ENCODE results near the gene RUNX2.
A peak's percentile ranks its signal among the peaks of the same experiment; 100 is the strongest.

The RUNX2 gene

DNA sequence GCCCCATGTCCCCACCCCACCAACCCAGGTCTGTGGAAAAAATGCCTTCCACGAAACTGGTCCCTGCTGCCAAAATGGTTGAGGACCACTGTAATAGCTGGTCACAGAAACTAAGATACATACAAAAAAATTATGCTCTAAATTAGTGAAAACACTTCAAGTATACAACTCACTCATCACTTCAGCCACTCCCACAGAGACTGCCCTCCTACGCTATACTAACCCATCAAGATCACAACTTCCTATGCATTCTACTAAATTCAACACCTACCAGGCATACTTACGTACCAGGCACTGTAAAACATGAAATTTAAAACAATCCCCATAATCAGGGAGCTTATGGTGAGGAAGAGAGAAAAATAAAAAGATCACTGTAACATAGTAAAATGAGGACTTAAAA, 22.9 kb downstream of the RUNX2 start:
- DNase-seq (ENCODE audit: low read depth in 2 of 2, low spot score in 1 of 2) = no peak

GRCh38 chr6:45351667-45352066, 23.5 kb downstream of the RUNX2 start:
- no peak for DNase-seq (ENCODE audit: low read depth in 2 of 2, low spot score in 1 of 2)

DNA sequence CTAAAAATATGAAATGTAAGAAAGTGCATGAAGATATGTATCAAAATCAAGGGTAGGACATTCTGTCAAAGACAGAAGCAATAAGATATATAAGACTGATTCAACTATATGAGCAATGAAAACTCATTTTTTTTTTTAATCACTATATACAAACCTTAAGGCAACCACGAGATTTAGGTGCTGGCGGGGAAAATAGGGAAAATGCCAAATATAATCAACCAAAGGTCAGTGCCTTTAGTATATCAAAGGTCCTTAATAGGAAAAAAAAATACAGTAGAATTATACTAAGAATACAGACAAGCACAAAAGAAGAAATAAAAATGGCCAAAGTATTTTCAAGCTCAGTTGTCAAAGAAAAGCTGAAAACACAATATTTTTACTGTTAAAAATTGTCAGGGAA, 25.5 kb downstream of the RUNX2 start:
- DNase-seq (ENCODE audit: low read depth in 2 of 2, low spot score in 1 of 2) = no peak

- no peak for DNase-seq (ENCODE audit: low read depth in 2 of 2, low spot score in 1 of 2)
These were observed 36.3 kb downstream of the RUNX2 start for GRCh38 chr6:45364466-45364865.

- no peak for DNase-seq (ENCODE audit: low read depth in 2 of 2, low spot score in 1 of 2)
These were observed 36.9 kb downstream of the RUNX2 start for GRCh38 chr6:45365036-45365435.

- no peak for DNase-seq (ENCODE audit: low read depth in 2 of 2, low spot score in 1 of 2)
These were observed 38.4 kb downstream of the RUNX2 start for GRCh38 chr6:45366534-45366933.

DNA sequence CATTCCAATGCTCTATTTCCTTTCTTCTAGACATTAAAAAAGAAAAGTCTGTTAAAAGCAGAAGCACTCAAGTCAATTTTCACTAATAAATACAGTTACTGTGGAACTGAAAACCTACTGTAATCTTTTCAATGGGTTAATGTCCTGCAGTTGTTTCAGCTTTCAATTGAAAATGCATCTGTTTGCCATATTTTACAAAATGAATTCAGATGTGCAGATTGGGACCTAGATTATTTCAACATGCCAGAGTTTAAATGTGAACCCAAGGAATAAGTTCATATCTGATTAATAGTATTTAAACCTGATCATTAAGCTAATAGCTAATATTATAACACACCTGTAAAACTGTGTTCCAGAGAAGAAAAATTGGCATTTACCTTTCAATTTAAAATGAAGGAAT, 39.9 kb downstream of the RUNX2 start:
- DNase-seq (ENCODE audit: low read depth in 2 of 2, low spot score in 1 of 2) = no peak

- DNase-seq (ENCODE audit: low read depth in 2 of 2, low spot score in 1 of 2) = no peak
These were observed 41.7 kb downstream of the RUNX2 start for GRCh38 chr6:45369870-45370269.

DNA sequence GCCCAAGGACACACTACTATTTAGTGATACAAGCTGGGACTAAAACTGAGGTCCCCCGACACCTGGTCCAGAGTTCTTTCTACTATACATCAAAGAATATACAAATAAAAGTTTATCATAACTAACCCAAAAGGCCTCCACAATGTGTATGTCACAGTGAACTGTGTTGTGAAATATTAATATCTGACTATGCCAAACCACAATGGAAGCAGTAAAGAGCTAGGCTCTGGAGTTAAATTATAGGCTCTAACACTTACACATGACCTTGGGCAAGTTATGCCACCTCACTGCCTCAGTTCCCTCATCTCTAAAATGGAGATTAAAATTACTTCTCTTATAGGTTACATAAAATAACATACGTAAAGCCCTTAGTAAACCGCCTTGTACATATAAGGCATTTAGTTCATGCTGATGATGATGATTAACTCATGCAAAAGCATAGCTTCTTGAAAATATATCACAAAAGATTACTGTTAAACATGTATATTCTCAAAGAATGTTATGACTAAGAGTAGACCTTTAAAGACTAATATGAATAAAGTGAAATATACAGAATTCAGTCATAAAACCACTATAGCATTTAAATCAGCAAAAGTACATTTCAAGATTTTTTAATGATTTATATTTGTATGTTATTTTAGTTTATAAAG, 43.9 kb downstream of the RUNX2 start:
- DNase-seq (ENCODE audit: low read depth in 2 of 2, low spot score in 1 of 2) = no peak

GRCh38 chr6:45375449-45375848, 47.3 kb downstream of the RUNX2 start:
- DNase-seq (ENCODE audit: low read depth in 2 of 2, low spot score in 1 of 2) = no peak

DNA sequence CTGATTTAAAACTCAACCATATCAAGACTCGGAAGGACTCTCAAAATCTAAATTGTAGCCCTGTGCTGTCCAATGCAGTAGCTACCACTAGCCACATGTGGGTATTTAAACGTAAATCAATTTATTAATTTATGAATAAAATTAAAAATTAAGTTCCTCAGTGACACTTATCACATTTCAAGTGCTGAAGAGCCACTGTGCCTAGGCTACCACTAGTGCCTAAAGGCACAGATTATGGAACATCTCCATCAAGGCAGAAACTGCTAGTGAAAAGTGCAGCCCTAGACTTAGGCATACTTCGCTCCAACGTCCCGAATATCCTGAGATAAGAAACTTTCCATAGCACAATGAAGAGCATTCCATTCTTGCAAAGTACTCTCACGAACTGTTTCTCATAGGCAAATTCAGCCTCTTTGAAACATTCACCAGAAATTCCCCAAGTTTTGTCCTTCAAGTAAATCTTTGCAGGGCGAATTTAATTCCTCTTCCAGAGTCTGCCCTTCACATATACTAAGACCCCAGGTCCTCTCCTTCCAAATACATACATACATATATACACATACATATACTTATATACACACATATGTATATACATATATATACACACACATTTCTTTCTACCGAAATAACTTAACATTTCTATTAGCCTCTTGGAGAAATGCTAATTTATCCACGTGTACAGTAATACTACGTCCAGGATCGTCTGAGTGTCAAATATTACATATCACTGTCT, 48.3 kb downstream of the RUNX2 start:
- no peak for DNase-seq (ENCODE audit: low read depth in 2 of 2, low spot score in 1 of 2)

- peak; percentile 72 to 81 for DNase-seq (ENCODE audit: low read depth in 2 of 2, low spot score in 1 of 2)
These were observed 49.0 kb downstream of the RUNX2 start for GRCh38 chr6:45377043-45377553.

GRCh38 chr6:45377554-45378333, 49.6 kb downstream of the RUNX2 start, which contains the start of gene SUPT3H:
Gene SUPT3H, minus strand, starts transcription at chr6:45377934.
- DNase-seq (ENCODE audit: low read depth in 2 of 2, low spot score in 1 of 2) = peak; percentile 86 to 95

GRCh38 chr6:45378334-45378926, 50.3 kb downstream of the RUNX2 start:
- peak in 1 of 2 donors; percentile 1 for DNase-seq (ENCODE audit: low read depth in 2 of 2, low spot score in 1 of 2)

- no peak for DNase-seq (ENCODE audit: low read depth in 2 of 2, low spot score in 1 of 2)
These were observed 54.3 kb downstream of the RUNX2 start for GRCh38 chr6:45382391-45382790.

DNA sequence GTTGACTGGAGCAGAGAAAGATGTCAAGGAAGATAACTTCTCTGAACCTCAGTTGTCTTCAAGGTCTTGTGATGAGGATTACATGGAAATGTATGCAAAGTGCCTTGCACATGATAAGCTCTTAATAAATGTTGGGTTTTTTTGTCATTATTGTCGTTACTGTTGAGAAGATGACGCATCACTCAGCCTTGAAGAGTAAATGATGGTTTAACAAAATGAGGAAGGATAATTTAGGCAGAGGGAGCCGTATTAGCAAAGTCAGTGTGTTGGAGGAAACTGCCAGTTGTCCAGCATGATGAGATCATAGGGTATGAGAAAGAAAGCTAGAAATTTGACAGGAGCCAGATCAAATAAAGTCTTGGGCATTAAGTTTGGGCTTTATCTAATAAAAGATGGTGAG, 58.4 kb downstream of the RUNX2 start:
- DNase-seq (ENCODE audit: low read depth in 2 of 2, low spot score in 1 of 2) = no peak

- no peak for DNase-seq (ENCODE audit: low read depth in 2 of 2, low spot score in 1 of 2)
These were observed 59.1 kb downstream of the RUNX2 start for GRCh38 chr6:45387236-45387635.

DNA sequence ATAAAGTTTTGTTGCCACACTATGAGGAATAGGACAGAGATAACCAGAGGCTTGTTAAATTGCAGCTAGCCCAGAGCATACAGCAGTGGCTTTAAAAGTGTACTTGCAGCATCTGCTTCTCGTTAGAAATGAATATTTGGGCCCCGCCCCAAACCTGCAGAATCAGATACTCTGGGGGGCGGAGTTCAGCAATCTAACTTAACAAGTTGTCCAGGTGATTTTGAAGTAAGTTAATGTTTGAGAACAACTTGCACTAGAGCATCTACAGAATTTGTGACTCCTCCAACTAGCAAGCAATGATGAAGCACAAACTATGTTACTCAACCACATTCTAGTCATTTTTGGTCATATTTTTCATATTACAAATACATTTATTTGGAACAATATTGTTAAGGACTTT, 60.2 kb downstream of the RUNX2 start:
- no peak for DNase-seq (ENCODE audit: low read depth in 2 of 2, low spot score in 1 of 2)

DNA sequence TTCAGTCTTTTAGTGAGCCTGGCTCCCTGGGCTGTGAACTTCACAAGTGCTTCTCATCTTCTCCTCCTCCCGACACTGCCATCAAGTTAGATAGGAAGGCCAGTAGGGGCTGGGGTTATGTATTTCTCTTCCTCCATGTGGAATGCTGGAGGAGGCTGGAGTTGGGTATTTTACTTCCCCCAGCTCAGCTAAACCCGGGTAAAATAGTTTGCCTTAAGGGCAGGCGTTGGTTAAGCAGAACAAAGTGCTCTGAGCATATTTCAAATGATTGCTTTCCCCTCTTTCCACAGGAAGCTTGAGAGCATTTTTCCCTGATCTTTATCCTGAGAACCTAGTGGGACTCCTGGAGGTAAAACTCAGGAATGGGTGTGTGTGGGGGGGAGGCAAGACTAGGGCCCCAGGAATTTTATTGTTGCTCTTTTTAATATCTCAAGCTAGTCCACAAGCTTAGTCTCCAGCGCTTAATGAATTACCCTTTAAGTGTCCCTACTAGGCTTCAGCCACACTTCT, 66.5 kb downstream of the RUNX2 start:
- DNase-seq (ENCODE audit: low read depth in 2 of 2, low spot score in 1 of 2) = no peak

DNA sequence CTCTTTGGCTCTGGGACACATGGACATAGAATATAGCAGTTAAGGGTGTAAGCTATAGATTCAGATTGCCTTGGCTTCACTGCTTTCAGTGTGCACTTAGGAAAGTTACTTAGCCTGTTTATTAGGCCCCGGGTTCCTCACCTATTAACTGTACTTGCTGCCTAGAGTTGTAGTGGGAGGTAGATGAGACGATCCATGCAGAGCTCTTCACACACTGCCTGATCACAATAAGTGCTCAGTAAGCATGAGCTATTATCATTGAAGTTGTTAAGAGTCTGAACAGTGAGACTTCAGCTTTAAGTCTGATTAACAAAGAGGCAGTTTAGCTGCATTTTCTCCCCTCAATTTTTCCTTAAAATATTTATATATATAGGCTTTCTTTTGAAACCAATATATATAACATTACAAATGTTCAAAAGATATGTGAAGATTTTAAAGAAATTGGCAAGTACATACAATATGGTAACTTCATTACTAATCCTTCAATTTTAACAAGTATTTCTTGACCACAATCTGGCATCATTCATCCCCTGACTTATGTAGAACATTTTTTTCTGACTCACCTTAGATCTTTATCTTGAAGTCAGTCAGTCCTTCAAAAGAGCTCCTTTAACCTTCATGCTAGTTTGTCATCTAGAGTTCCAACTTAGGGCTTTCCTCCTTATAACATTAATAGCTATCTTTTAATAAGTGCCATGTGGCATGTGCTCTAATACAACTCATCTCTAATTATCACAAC, 70.1 kb downstream of the RUNX2 start:
- no peak for DNase-seq (ENCODE audit: low read depth in 2 of 2, low spot score in 1 of 2)

DNA sequence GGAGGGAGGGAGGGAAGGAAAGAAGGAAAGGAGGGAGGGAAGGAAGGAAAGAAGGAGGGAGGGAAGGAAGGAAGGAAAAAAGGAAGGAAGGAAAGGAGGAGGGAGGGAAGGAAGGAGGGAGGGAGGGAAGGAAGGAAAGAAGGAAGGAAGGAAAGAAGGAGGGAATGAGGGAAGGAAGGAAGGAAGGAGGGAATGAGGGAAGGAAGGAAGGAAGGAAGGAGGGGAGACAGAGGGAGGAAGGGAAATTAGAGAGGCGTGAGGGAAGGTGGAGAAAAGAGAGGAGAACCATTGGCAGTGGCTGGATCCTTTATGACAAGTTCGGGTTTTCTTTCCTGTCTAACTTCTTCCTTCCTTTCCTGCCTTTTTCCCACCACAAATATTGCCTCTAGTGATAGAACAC, 71.9 kb downstream of the RUNX2 start:
- no peak for DNase-seq (ENCODE audit: low read depth in 2 of 2, low spot score in 1 of 2)

All from stimulated activated CD8-positive, alpha-beta memory T cell treated with anti-CD3 and anti-CD28 coated beads, Interleukin-4, amount 100 ng/mL, for 4 hours (primary cell).